Activated B cell treated with CpG ODN at 0.5 μM for 24 hours (primary cell): ENCODE data around the gene MRPL17. TPM values are rescaled to one million over a fixed set of nuclear protein-coding genes. Genes with fewer than 3 reads are reported as not detected.
A peak's percentile ranks its signal among the peaks of the same experiment; 100 is the strongest.
"Not testable (repeated sequence)": the region's sequence is repeated elsewhere in the genome, so short reads cannot be mapped to it uniquely, and the experiment has no call there.

Experiments used
- ATAC-seq: fragments of 200-7000 bp; cut with Tn5 transposase; one replicate; pipeline ENCODE4 v1.10.0; 2021; ENCODE audit warnings: low read depth, mild to moderate bottlenecking, moderate library complexity
- CTCF ChIA-PET: fragments of 350-600 bp; sonication (Branson Sonifier 250); formaldehyde crosslinking; loops from one replicate; lab custom pipeline; 2021; ENCODE audit warnings: antibody characterized with exemption; lab: Charles Lee
- POLR2A ChIA-PET: fragments of 350-600 bp; sonication (Branson Sonifier 250); formaldehyde crosslinking; loops from one replicate; lab custom pipeline; 2021; ENCODE audit warnings: antibody characterized with exemption; lab: Charles Lee
- DNase-seq: peaks from one replicate; pipeline ENCODE4 v3.0.0; 2022
- H3K27ac Mint-ChIP-seq: one replicate; pipeline ENCODE4 v1.8.0; 2020; ENCODE audit warnings: mixed read lengths
- H3K27me3 Mint-ChIP-seq: one replicate; pipeline ENCODE4 v1.8.0; 2021; ENCODE audit warnings: mixed read lengths
- H3K36me3 Mint-ChIP-seq: one replicate; pipeline ENCODE4 v1.8.0; 2021; ENCODE audit warnings: low read depth, mixed read lengths
- H3K4me1 Mint-ChIP-seq: one replicate; pipeline ENCODE4 v1.8.0; 2021; ENCODE audit warnings: mixed read lengths
- H3K4me3 Mint-ChIP-seq: one replicate; pipeline ENCODE4 v1.8.0; 2020; ENCODE audit warnings: mild to moderate bottlenecking, mixed read lengths
- H3K9me3 Mint-ChIP-seq: one replicate; pipeline ENCODE4 v1.8.0; 2020; ENCODE audit warnings: mixed read lengths
- CTCF ChIP-seq: fragments of 200-600 bp; IDR thresholded peaks from one replicate; pipeline ENCODE4 v1.8.0; 2022; ENCODE audit warnings: antibody characterized with exemption, mild to moderate bottlenecking
- intact Hi-C: fragments of 100-400 bp; cut with micrococcal nuclease; formaldehyde crosslinking; loops from one replicate; pipeline ENCODE4 v1.15.1; 2024
- total RNA-seq: library from RNA; stranded (reverse); gene quantifications from 2 replicates; pipeline ENCODE4 v1.2.3, GENCODE V29; 2022

Gene MRPL17
- total RNA-seq, 1 donor from 2014 or later = 34.1 TPM

DNA sequence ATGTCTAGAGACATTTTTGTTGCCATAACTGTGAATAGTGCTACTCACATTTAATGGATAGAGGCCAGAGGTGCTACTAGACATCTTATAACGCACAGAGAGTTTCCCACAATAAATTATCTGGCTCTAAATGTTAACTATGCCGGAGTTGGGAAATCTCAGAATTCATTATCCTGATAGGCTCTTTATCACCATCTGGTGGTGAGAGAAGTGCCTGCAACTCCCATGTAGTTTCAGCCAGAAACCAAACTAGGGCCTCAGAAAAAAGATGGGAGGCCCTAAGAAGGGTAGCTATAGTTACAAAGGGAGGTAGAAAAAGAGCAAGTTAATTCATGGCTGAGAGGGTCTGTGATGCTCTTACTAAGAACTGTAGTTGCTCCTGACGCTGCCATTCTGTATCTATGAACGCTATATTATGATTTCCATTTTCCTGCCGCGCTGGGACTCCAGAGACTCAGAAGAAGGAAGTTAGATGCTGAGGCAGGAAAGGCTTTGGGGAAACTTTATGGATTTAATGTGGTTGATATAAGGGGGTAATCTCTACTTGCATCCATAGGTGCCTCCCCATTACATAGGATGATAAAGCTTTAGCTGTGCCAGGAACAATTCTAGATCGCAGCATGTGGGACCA, 22.9 kb upstream of the MRPL17 start:
- H3K27me3 Mint-ChIP-seq = no peaks in the 10 kb centered on the region
- H3K4me1 Mint-ChIP-seq = peaks cover 19% of the 10 kb centered on the region
- POLR2A ChIA-PET = interaction anchor here (0.9 kb wide), 1 partner anchor 31 kb away, joined by 3 read pairs; no protein-coding TSS in a partner anchor
- H3K36me3 Mint-ChIP-seq = peaks cover 11% of the 10 kb centered on the region
- H3K27ac Mint-ChIP-seq = peak overlapping the region; percentile 60
- CTCF ChIA-PET = interaction anchor here (0.6 to 3.6 kb wide), 20 partner anchors 10 to 327 kb away, joined by 3 to 53 read pairs (median 4); partner anchors contain the start of genes ARFIP2, ILK and TIMM10B
- intact Hi-C loops = loop anchor here (1.0 kb wide), 4 partner anchors 103 to 327 kb away; partner anchors contain the start of genes ARFIP2, ILK, RRP8 and TIMM10B
- no peak for DNase-seq
- no peaks in the 10 kb centered on the region for H3K9me3 Mint-ChIP-seq
- peak; percentile 66 for ATAC-seq
- TF ChIP-seq CTCF = peak; percentile 92
- H3K4me3 Mint-ChIP-seq = no peak overlapping the region

DNA sequence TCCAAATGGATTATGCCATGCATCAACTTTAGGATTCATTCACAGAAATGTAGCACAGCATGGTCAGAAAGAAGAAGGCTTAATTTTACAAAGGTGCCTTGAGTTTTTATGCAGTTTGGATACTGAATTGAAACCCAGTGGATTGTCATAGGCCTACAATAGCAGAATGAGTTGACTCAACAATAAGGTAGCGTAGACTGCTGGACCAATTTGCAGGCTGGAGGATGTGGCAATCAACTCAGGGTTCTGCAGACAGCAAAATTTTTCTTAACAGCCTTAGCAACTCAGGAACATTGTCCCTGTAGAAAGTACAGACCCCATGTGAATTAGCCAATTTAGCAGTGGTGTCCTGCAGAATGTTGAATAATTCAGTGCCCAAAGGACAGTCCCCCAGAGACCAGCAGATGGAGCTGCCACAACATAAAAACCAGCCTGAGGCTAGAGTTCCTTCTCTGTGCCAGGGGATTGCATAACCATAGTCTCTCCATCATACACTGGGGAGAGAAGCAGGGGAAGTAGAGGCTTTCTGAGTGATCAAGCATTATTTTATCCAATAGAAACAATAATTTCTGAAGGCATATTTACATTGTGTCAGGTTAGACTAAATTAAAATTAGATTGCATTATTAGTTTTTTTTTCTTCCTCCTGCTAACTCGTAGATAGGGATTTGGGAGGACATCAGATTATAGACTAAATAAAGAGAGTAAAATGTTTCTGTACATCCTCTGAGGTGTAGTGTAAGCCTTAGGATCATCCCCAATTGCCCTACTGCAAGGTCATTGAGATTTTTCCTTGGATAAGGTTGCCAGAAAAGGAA, 20.3 kb upstream of the MRPL17 start:
- intact Hi-C loops = loop anchor here (1.0 kb wide), 1 partner anchor 54 kb away; no protein-coding TSS in a partner anchor
- no peaks in the 10 kb centered on the region for H3K27me3 Mint-ChIP-seq
- peaks cover 14% of the 10 kb centered on the region for H3K36me3 Mint-ChIP-seq
- ChIA-PET CTCF (interaction anchor here (1.1 to 2.1 kb wide), 5 partner anchors 9 to 323 kb away, joined by 3 to 13 read pairs (median 3); no protein-coding TSS in a partner anchor), POLR2A (no interaction called here)
- peaks cover 12% of the 10 kb centered on the region for H3K4me1 Mint-ChIP-seq
- no peak overlapping the region for H3K4me3 Mint-ChIP-seq
- H3K9me3 Mint-ChIP-seq = no peaks in the 10 kb centered on the region
- TF ChIP-seq CTCF = no peak
- ATAC-seq (peak; percentile 52), DNase-seq (no peak)
- no peak overlapping the region for H3K27ac Mint-ChIP-seq

DNA sequence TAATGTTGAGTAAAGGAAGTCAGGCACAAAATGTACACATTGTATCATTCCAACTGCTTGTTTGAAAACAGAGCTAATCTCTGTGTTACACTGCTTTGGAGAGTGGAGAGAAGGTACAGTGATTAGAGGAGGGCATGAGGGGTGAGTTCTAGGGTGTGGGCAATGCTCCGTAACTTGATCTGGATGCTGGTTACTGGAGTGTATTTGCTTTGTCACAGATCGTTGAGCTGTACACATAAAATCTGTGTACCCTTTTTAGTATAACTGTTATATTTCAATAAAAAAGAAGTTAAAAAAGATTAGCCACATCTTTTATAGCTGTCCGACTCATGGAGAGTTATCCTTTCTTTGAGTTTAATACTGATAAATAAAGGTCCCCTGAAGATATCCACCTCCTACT, 18.8 kb upstream of the MRPL17 start:
- DNase-seq, H3K4me3 Mint-ChIP-seq, POLR2A ChIA-PET, ATAC-seq, H3K27ac Mint-ChIP-seq, H3K9me3 Mint-ChIP-seq, intact Hi-C loops, H3K27me3 Mint-ChIP-seq: not testable (repeated sequence)
- CTCF ChIA-PET = interaction anchor here (2.1 kb wide), 1 partner anchor 56 kb away, joined by 13 read pairs; no protein-coding TSS in a partner anchor
- peaks cover 12% of the 10 kb centered on the region for H3K4me1 Mint-ChIP-seq
- peaks cover 17% of the 10 kb centered on the region for H3K36me3 Mint-ChIP-seq

DNA sequence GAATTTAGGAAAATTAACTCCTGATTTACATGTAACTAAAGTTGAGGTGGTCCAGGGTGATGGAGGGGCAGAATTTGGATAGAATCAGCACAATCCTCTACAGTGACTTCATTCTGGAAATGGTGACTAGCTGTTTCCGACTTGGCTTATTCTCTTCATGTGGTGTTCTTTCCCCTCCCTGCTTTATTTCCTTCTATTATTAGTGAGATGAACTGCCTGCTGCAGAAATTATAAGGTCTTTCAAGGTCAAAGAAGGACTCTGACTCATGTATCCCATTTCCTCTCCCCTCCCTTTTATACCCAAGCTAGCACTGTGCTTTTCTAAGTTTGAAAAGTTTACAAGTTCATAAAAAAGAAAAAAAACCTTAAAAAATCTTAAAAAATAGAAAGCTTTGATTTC, 12.2 kb upstream of the MRPL17 start:
- no peaks in the 10 kb centered on the region for H3K9me3 Mint-ChIP-seq
- CTCF ChIA-PET = interaction anchor here (1.4 to 1.6 kb wide), 2 partner anchors 10 to 12 kb away, joined by 3 to 8 read pairs; partner anchors contain the start of gene MRPL17

GRCh38 chr11:6694229-6694535, 11.0 kb upstream of the MRPL17 start:
- no peak overlapping the region for H3K27ac Mint-ChIP-seq

More for the DNA sequence above, 12.2 kb upstream of the MRPL17 start:
- DNase-seq (no peak), ATAC-seq (no peak)
- Mint-ChIP-seq H3K27me3 (no peaks in the 10 kb centered on the region), H3K4me3 (no peak overlapping the region), H3K4me1 (no peaks in the 10 kb centered on the region), H3K27ac (no peak overlapping the region), H3K36me3 (peaks cover 6% of the 10 kb centered on the region)
- POLR2A ChIA-PET = interaction anchor here (0.5 to 0.6 kb wide), 2 partner anchors 92 to 220 kb away, joined by 3 read pairs; no protein-coding TSS in a partner anchor
- intact Hi-C loops = no loop called here
- TF ChIP-seq CTCF = no peak

More at GRCh38 chr11:6694229-6694535, 11.0 kb upstream of the MRPL17 start:
- intact Hi-C loops = no loop called here
- no peak for DNase-seq
- Mint-ChIP-seq H3K4me3 (no peak overlapping the region), H3K36me3 (peaks cover 3% of the 10 kb centered on the region), H3K27me3 (no peaks in the 10 kb centered on the region), H3K4me1 (no peaks in the 10 kb centered on the region), H3K9me3 (no peaks in the 10 kb centered on the region)
- ChIA-PET POLR2A (no interaction called here), CTCF (interaction anchor here (1.0 to 1.1 kb wide), 2 partner anchors 10 to 12 kb away, joined by 4 to 6 read pairs; no protein-coding TSS in a partner anchor)
- no peak for TF ChIP-seq CTCF
- no peak for ATAC-seq
